Activated B cell treated with CpG ODN at 0.5 μM for 24 hours (primary cell): ENCODE measurements around the gene KLHL29. TPM values are rescaled to one million over a fixed set of nuclear protein-coding genes. Genes with fewer than 3 reads are reported as not detected.

ENCODE experiments used
- ATAC-seq: fragments of 200-7000 bp; cut with Tn5 transposase; one replicate; pipeline ENCODE4 v1.10.0; 2021; ENCODE audit warnings: low read depth, mild to moderate bottlenecking, moderate library complexity
- CTCF ChIA-PET: fragments of 350-600 bp; sonication (Branson Sonifier 250); formaldehyde crosslinking; loops from one replicate; lab custom pipeline; 2021; ENCODE audit warnings: antibody characterized with exemption; lab: Charles Lee
- POLR2A ChIA-PET: fragments of 350-600 bp; sonication (Branson Sonifier 250); formaldehyde crosslinking; loops from one replicate; lab custom pipeline; 2021; ENCODE audit warnings: antibody characterized with exemption; lab: Charles Lee
- DNase-seq: peaks from one replicate; pipeline ENCODE4 v3.0.0; 2022
- H3K27ac Mint-ChIP-seq: one replicate; pipeline ENCODE4 v1.8.0; 2020; ENCODE audit warnings: mixed read lengths
- H3K27me3 Mint-ChIP-seq: one replicate; pipeline ENCODE4 v1.8.0; 2021; ENCODE audit warnings: mixed read lengths
- H3K36me3 Mint-ChIP-seq: one replicate; pipeline ENCODE4 v1.8.0; 2021; ENCODE audit warnings: low read depth, mixed read lengths
- H3K4me1 Mint-ChIP-seq: one replicate; pipeline ENCODE4 v1.8.0; 2021; ENCODE audit warnings: mixed read lengths
- H3K4me3 Mint-ChIP-seq: one replicate; pipeline ENCODE4 v1.8.0; 2020; ENCODE audit warnings: mild to moderate bottlenecking, mixed read lengths
- H3K9me3 Mint-ChIP-seq: one replicate; pipeline ENCODE4 v1.8.0; 2020; ENCODE audit warnings: mixed read lengths
- intact Hi-C: fragments of 100-400 bp; cut with micrococcal nuclease; formaldehyde crosslinking; loops from one replicate; pipeline ENCODE4 v1.15.1; 2024
- total RNA-seq: library from RNA; stranded (reverse); gene quantifications from 2 replicates; pipeline ENCODE4 v1.2.3, GENCODE V29; 2022
- TF ChIP-seq, protein P1 (sequence below): fragments of 200-600 bp; IDR thresholded peaks from one replicate; pipeline ENCODE4 v1.8.0; 2022; ENCODE audit warnings: antibody characterized with exemption, mild to moderate bottlenecking

The KLHL29 gene
- total RNA-seq, 1 donor from 2014 or later = 2.5 TPM

DNA sequence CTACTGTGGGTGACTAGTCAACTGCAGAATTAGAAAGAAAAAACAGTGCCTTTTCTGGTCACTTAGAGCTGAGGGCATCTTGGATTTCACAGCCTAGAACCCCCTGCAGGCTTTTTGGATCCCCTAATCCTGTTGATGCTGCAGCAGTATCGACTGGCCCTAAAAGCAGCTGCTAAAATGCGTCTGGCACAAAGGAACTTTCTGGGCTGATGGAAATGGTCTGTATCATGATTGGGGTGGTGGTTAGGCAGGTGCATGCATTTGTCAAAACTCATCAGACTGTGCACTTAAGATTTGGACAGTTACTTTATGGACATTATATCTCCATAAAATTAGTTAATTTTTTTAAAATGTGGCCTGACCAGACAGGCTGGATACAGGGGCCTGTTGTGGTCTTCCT is 149.8 kb downstream of the KLHL29 start:
- CTCF ChIA-PET = no interaction called here
- no peak overlapping the region for H3K4me3 Mint-ChIP-seq
- no peak for DNase-seq

DNA sequence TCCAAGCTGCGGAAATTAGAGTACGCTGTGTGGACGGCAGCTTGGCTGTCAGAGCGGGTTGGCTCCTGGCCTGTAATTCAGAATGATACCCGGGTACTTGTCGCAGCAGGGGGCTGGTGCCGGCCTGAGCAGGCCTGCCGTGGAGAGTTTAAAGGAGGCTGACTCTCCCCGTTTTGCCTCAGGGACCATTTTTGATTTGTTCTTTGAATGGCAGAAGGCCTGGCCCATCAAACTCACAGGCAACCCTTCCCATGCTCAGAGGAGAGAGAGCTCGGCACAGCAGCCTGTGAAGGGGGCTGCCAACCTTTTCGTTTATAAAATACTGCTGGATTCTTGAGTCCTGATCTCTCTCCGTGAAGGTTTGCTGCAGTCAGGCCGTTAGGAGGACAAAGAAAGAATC is 151.3 kb downstream of the KLHL29 start:
- peaks cover 1% of the 10 kb centered on the region for H3K27me3 Mint-ChIP-seq
- ChIA-PET CTCF (no interaction called here), POLR2A (interaction anchor here (0.7 kb wide), 1 partner anchor 243 kb away, joined by 3 read pairs; no protein-coding TSS in a partner anchor)
- DNase-seq = no peak
- intact Hi-C loops = no loop called here
- H3K27ac Mint-ChIP-seq = no peak overlapping the region
- H3K4me1 Mint-ChIP-seq = peaks cover 15% of the 10 kb centered on the region
- no peaks in the 10 kb centered on the region for H3K36me3 Mint-ChIP-seq
- ATAC-seq = no peak
- TF ChIP-seq, protein P1, sequence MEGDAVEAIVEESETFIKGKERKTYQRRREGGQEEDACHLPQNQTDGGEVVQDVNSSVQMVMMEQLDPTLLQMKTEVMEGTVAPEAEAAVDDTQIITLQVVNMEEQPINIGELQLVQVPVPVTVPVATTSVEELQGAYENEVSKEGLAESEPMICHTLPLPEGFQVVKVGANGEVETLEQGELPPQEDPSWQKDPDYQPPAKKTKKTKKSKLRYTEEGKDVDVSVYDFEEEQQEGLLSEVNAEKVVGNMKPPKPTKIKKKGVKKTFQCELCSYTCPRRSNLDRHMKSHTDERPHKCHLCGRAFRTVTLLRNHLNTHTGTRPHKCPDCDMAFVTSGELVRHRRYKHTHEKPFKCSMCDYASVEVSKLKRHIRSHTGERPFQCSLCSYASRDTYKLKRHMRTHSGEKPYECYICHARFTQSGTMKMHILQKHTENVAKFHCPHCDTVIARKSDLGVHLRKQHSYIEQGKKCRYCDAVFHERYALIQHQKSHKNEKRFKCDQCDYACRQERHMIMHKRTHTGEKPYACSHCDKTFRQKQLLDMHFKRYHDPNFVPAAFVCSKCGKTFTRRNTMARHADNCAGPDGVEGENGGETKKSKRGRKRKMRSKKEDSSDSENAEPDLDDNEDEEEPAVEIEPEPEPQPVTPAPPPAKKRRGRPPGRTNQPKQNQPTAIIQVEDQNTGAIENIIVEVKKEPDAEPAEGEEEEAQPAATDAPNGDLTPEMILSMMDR = no peak
- no peak overlapping the region for H3K4me3 Mint-ChIP-seq
- H3K9me3 Mint-ChIP-seq = no peaks in the 10 kb centered on the region

More for the DNA sequence above, 149.8 kb downstream of the KLHL29 start:
- Mint-ChIP-seq H3K27me3 (no peaks in the 10 kb centered on the region), H3K9me3 (no peaks in the 10 kb centered on the region), H3K36me3 (no peaks in the 10 kb centered on the region), H3K27ac (no peak overlapping the region), H3K4me1 (peaks cover 15% of the 10 kb centered on the region)
- ATAC-seq = no peak
- intact Hi-C loops = no loop called here
- POLR2A ChIA-PET = no interaction called here
- TF ChIP-seq, protein P1 = no peak

DNA sequence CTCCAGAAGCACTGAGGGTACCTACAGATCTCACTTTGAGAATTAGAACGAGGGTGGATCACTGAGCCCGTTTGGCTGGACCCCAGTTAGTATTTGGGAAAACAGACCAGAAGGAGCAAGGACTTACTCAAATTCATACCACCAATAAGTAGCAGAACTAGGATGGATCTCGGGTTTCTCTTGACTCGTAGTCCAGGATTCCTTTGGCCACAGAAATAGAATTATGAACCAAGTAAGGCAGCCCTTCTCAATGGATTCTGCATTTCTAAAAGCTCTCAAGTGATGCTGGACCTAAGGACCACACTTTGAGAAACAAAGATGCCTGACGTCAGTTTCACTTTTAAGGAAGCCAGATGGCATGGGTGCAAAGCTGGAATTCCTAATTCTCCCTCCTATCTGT is 153.0 kb downstream of the KLHL29 start:
- Mint-ChIP-seq H3K4me1 (peaks cover 5% of the 10 kb centered on the region), H3K27me3 (peaks cover 1% of the 10 kb centered on the region), H3K4me3 (no peak overlapping the region), H3K36me3 (no peaks in the 10 kb centered on the region), H3K27ac (no peak overlapping the region), H3K9me3 (no peaks in the 10 kb centered on the region)
- DNase-seq (no peak), ATAC-seq (no peak)
- intact Hi-C loops = no loop called here
- ChIA-PET CTCF (no interaction called here), POLR2A (no interaction called here)
- TF ChIP-seq, protein P1 = no peak

DNA sequence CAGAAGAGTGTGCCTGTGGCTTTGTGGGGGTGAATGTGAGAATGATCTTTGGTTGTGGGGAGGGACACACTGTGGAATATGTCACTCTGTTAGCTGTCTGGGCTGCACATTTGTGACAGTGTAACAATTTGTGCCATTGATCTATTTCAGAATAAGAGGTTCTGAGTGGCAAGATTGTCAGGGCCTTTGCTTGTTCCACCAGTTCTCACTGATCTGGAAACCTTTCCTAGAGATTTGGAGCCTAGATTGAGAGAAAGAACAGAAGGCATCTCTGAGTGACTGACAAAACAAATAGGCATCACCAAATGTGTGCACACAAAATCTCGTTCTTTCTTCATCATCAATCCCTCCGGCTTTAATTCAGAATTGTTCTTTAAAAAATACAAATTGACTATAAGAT is 153.6 kb downstream of the KLHL29 start:
- Mint-ChIP-seq H3K36me3 (no peaks in the 10 kb centered on the region), H3K4me3 (no peak overlapping the region), H3K4me1 (no peaks in the 10 kb centered on the region), H3K27ac (no peak overlapping the region), H3K27me3 (peaks cover 1% of the 10 kb centered on the region), H3K9me3 (no peaks in the 10 kb centered on the region)
- TF ChIP-seq, protein P1 = no peak
- ATAC-seq (no peak), DNase-seq (no peak)
- POLR2A ChIA-PET = no interaction called here
- CTCF ChIA-PET = no interaction called here
- intact Hi-C loops = no loop called here

DNA sequence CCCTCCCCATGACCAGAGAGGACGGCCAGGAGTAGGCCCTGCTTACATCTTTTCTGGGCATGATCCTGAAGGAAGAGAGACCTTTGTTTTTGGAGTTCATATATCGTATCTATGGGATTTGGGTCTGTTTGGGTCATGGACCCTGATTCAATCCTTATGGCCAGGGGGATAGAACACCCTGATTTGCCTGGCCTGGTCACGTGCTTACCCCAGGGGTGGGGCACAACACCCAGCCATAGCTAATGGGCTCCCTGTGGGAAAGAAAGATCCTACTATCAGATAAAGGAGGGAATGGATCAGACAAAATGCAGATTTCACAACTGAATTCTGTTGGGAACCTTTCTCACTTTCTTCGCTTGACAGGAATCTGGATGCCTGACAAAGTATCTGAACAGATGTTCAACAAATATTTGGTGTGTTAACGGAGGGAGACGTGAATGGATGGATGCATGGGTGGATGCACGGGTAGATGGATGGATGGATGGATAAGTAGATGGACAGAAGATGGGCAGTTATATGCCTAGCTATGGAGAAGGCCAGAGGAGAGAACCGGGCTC is 155.9 kb downstream of the KLHL29 start:
- ATAC-seq = no peak
- H3K36me3 Mint-ChIP-seq = no peaks in the 10 kb centered on the region
- H3K27ac Mint-ChIP-seq = no peak overlapping the region
- H3K4me3 Mint-ChIP-seq = no peak overlapping the region
- TF ChIP-seq, protein P1 = no peak
- H3K9me3 Mint-ChIP-seq = no peaks in the 10 kb centered on the region
- no peak for DNase-seq
- ChIA-PET POLR2A (no interaction called here), CTCF (no interaction called here)
- intact Hi-C loops = no loop called here
- peaks cover 1% of the 10 kb centered on the region for H3K27me3 Mint-ChIP-seq
- H3K4me1 Mint-ChIP-seq = no peaks in the 10 kb centered on the region
